Neutrophil (primary cell): ENCODE data around the gene C15orf62.

ENCODE experiments used
- H3K27ac ChIP-seq: fragments of 200-600 bp; sonication (generic); 2 replicates; pipeline ENCODE4 v1.5.1; 2016; ENCODE audit warnings: mild to moderate bottlenecking, moderate library complexity
- H3K27me3 ChIP-seq: fragments of 200-600 bp; sonication (generic); 2 replicates; pipeline ENCODE4 v1.6.0; 2016; ENCODE audit warnings: mild to moderate bottlenecking
- H3K36me3 ChIP-seq: fragments of 200-600 bp; sonication (generic); 2 replicates; pipeline ENCODE4 v1.5.1; 2017
- H3K4me1 ChIP-seq, 2 experiments: fragments of 200-600 bp in 1 of 2; sonication (generic) in 1 of 2; 1 replicate in 1 of 2; 2 replicates in 1 of 2; pipeline versions ENCODE4 v1.5.1 to v1.6.1; 2013 to 2016; ENCODE audit warnings: low read depth in 1 of 2, low read length in 1 of 2, mild to moderate bottlenecking in 1 of 2, moderate library complexity in 1 of 2; ENCODE audit not compliant: control insufficient read depth in 1 of 2, insufficient read depth in 1 of 2
- H3K4me3 ChIP-seq, 2 experiments: fragments of 200-600 bp in 1 of 2; sonication (generic) in 1 of 2; 1 replicate in 1 of 2; 2 replicates in 1 of 2; pipeline ENCODE4 v1.5.1; 2013 to 2016; ENCODE audit warnings: low read depth in 1 of 2, low read length in 1 of 2, mild to moderate bottlenecking in 1 of 2, moderate library complexity in 1 of 2
- H3K9me3 ChIP-seq: fragments of 200-600 bp; sonication (generic); 2 replicates; pipeline ENCODE4 v1.5.1; 2016
- TF ChIP-seq, protein P1 (sequence below): fragments of 200-600 bp; sonication (generic); IDR thresholded peaks from 2 replicates; pipeline ENCODE4 v1.5.1; 2016; ENCODE audit warnings: antibody characterized with exemption

Gene C15orf62

DNA sequence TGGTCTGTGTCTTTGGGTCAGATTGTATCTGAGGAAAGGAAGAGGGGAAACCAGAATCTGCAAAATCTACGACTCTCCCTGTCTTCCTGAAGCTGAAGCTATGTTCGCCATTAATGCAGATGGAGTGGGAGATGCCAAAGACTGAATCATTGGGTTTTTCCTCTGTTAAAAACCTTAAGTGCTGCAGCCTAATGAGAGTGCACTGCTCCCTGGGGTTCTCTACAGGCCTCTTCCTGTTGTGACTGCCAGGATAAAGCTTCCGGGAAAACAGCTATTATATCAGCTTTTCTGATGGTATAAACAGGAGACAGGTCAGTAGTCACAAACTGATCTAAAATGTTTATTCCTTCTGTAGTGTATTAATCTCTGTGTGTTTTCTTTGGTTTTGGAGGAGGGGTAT, 38.7 kb upstream of the C15orf62 start:
- Histone ChIP-seq H3K27me3 (no peaks in the 10 kb centered on the region), H3K4me3 (no peak overlapping the region), H3K4me1 (no peaks in the 10 kb centered on the region), H3K36me3 (peaks cover 61% of the 10 kb centered on the region), H3K27ac (no peak overlapping the region), H3K9me3 (no peaks in the 10 kb centered on the region)
- TF ChIP-seq, protein P1, sequence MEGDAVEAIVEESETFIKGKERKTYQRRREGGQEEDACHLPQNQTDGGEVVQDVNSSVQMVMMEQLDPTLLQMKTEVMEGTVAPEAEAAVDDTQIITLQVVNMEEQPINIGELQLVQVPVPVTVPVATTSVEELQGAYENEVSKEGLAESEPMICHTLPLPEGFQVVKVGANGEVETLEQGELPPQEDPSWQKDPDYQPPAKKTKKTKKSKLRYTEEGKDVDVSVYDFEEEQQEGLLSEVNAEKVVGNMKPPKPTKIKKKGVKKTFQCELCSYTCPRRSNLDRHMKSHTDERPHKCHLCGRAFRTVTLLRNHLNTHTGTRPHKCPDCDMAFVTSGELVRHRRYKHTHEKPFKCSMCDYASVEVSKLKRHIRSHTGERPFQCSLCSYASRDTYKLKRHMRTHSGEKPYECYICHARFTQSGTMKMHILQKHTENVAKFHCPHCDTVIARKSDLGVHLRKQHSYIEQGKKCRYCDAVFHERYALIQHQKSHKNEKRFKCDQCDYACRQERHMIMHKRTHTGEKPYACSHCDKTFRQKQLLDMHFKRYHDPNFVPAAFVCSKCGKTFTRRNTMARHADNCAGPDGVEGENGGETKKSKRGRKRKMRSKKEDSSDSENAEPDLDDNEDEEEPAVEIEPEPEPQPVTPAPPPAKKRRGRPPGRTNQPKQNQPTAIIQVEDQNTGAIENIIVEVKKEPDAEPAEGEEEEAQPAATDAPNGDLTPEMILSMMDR, result no peak

GRCh38 chr15:40736575-40736974, 33.2 kb upstream of the C15orf62 start:
- Histone ChIP-seq H3K4me1 (no peaks in the 10 kb centered on the region), H3K27me3 (no peaks in the 10 kb centered on the region), H3K9me3 (no peaks in the 10 kb centered on the region), H3K27ac (no peak overlapping the region), H3K36me3 (peaks cover 89% of the 10 kb centered on the region), H3K4me3 (no peak overlapping the region)
- TF ChIP-seq, protein P1, result no peak

DNA sequence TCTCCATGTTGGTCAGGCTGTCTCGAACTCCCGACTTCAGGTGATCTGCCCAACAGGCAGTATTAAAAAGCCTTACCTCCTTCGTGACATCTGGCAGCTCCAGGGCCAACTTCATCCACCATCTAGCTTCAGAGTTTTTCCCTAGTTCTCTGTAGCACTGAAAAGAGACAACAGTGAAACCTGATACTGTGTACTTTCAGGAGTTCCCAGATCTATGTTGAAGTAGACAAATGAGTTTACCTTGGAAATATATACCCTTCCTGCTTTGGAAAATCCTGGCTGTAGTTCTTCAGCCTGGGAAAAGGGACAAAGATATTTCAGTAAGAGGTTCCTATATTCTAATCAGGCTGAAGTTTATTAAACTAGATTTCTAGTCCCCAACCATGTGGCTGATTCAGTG, 32.7 kb upstream of the C15orf62 start:
- H3K27me3 ChIP-seq, result no peaks in the 10 kb centered on the region
- no peaks in the 10 kb centered on the region for H3K4me1 ChIP-seq
- H3K4me3 ChIP-seq, result no peak overlapping the region
- H3K27ac ChIP-seq, result no peak overlapping the region
- no peaks in the 10 kb centered on the region for H3K9me3 ChIP-seq
- TF ChIP-seq, protein P1, result no peak
- H3K36me3 ChIP-seq, result peaks cover 87% of the 10 kb centered on the region

DNA sequence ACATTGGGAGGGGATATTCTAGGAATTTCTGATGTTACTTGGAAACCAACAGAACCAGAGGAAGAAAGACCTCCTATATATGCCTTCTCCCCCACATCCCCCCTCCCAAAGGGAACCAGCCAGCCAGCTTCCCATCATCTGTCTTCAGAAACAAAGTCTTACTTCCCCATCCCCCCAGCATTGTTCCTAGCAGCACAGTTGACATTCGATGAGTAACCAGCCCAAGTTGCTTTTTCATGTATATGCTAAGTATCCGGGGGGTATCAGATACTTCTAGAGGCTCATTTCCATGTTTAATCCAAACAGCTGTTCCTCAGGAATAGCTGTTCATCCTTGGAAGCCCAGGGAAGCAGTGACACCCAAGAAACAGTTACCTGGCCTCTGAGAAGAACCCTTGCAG, 30.7 kb upstream of the C15orf62 start:
- Histone ChIP-seq H3K4me1 (no peaks in the 10 kb centered on the region), H3K27me3 (no peaks in the 10 kb centered on the region), H3K27ac (no peak overlapping the region), H3K4me3 (no peak overlapping the region), H3K36me3 (peaks cover 84% of the 10 kb centered on the region), H3K9me3 (no peaks in the 10 kb centered on the region)
- TF ChIP-seq, protein P1, result no peak

DNA sequence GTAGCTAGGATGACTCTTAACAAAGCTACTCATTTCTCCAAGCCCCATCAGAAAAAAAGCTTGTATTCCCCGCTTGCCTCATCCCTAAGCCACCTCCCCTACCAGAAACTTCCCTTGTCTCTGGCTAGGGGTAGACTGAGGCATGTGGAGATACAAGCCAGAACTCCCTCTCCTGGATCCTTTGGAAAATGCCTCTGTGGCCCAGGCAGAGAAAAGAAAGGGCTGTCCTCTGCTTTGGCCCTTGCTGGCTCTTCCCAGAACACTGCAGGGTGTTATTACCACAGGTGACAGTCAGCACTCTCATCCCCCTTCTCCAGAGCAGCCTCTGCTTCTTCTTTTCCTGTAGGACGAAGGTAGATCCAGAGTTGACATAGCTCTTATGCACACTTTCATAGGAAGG, 29.9 kb upstream of the C15orf62 start:
- Histone ChIP-seq H3K4me1 (no peaks in the 10 kb centered on the region), H3K36me3 (peaks cover 83% of the 10 kb centered on the region), H3K27ac (no peak overlapping the region), H3K9me3 (no peaks in the 10 kb centered on the region), H3K27me3 (no peaks in the 10 kb centered on the region), H3K4me3 (no peak overlapping the region)
- TF ChIP-seq, protein P1, result no peak

- no peak overlapping the region for H3K4me3 ChIP-seq
- H3K27me3 ChIP-seq, result no peaks in the 10 kb centered on the region
- TF ChIP-seq, protein P1, result no peak
- peaks cover 51% of the 10 kb centered on the region for H3K36me3 ChIP-seq
- no peak overlapping the region for H3K27ac ChIP-seq
- H3K4me1 ChIP-seq, result peaks cover 10 to 14% of the 10 kb centered on the region in 2 experiments
- no peaks in the 10 kb centered on the region for H3K9me3 ChIP-seq
These were observed 26.3 kb upstream of the C15orf62 start for GRCh38 chr15:40743485-40743901.
